H1 (cell line): Measurements from ENCODE around the gene ZNF273. TPM values are rescaled to one million over a fixed set of nuclear protein-coding genes. Genes with fewer than 3 reads are reported as not detected.

Source experiments
- CTCF ChIA-PET: fragments of 300-600 bp; sonication (Branson Sonifier 250); formaldehyde crosslinking; loops from one replicate; lab custom pipeline; 2021; ENCODE audit not compliant: partially characterized antibody; lab: Charles Lee
- POLR2A ChIA-PET: fragments of 300-600 bp; sonication (Branson Sonifier 250); formaldehyde crosslinking; loops from one replicate; lab custom pipeline; 2021; ENCODE audit warnings: inconsistent platforms; ENCODE audit not compliant: partially characterized antibody; lab: Charles Lee
- DNase-seq, 2 experiments: peaks; one replicate each; pipeline versions ENCODE4 v3.0.0 to v3.0.0-alpha.2; 2010 to 2022; ENCODE audit warnings: low spot score in 2 of 2, low read depth in 1 of 2, mixed read lengths in 1 of 2
- FAIRE-seq: peaks from 2 replicates; lab custom pipeline; 2011; peaks lifted over from hg19 to GRCh38; lab: Jason Lieb, UNC
- H2AFZ ChIP-seq: 2 replicates; pipeline ENCODE4 v1.8.1; 2012; ENCODE audit warnings: low read length, inconsistent platforms
- H2AK5ac ChIP-seq: 2 replicates; pipeline ENCODE4 v1.6.1; 2013; ENCODE audit warnings: low read depth, low read length
- H2BK120ac ChIP-seq: replicated peaks from 2 replicates; pipeline ENCODE3; 2013; ENCODE audit warnings: low read depth, low read length, inconsistent platforms
- H2BK12ac ChIP-seq: 2 replicates; pipeline ENCODE4 v1.6.1; 2013; ENCODE audit warnings: low read depth, low read length
- H2BK15ac ChIP-seq: 2 replicates; pipeline ENCODE4 v1.6.1; 2013; ENCODE audit warnings: low read length
- H2BK20ac ChIP-seq: 2 replicates; pipeline ENCODE4 v1.6.1; 2013; ENCODE audit warnings: low read length
- H2BK5ac ChIP-seq: 2 replicates; pipeline ENCODE4 v1.6.1; 2013; ENCODE audit warnings: low read depth, low read length
- H3K14ac ChIP-seq: 2 replicates; pipeline ENCODE4 v1.6.1; 2013; ENCODE audit warnings: inconsistent platforms; ENCODE audit not compliant: insufficient read length
- H3K18ac ChIP-seq: 2 replicates; pipeline ENCODE4 v1.6.1; 2013; ENCODE audit warnings: low read length; ENCODE audit errors: extremely low read depth
- H3K23ac ChIP-seq: 2 replicates; pipeline ENCODE4 v1.6.1; 2013; ENCODE audit warnings: inconsistent platforms; ENCODE audit not compliant: insufficient read length
- H3K23me2 ChIP-seq: 2 replicates; pipeline ENCODE4 v1.6.1; 2013; ENCODE audit warnings: low read depth, low read length
- H3K27ac ChIP-seq: 2 replicates; pipeline ENCODE4 v1.6.1; 2011; ENCODE audit warnings: low read depth, low read length, inconsistent platforms
- H3K27me3 ChIP-seq, 4 experiments: replicated peaks in 1 of 4; 1 replicate in 1 of 4; 2 replicates in 3 of 4; pipeline versions ENCODE4 v1.6.1 to v1.8.1; 2011 to 2013; ENCODE audit warnings: low read length in 3 of 4, mild to moderate bottlenecking in 3 of 4, inconsistent platforms in 2 of 4, mixed read lengths in 2 of 4, moderate library complexity in 1 of 4; ENCODE audit not compliant: control insufficient read depth in 3 of 4, insufficient read depth in 3 of 4; ENCODE audit errors: extremely low read depth in 1 of 4
- H3K36me3 ChIP-seq, 4 experiments: 2 replicates each; pipeline versions ENCODE4 v1.6.1 to v1.8.1; 2011 to 2013; ENCODE audit warnings: mild to moderate bottlenecking in 4 of 4, low read length in 3 of 4, moderate library complexity in 2 of 4, control low read depth in 1 of 4, inconsistent platforms in 1 of 4; ENCODE audit not compliant: insufficient read depth in 4 of 4, control insufficient read depth in 2 of 4
- H3K4ac ChIP-seq: replicated peaks from 2 replicates; pipeline ENCODE3; 2013; ENCODE audit warnings: low read length, low read depth, mixed read lengths, inconsistent platforms; ENCODE audit not compliant: insufficient read length
- H3K4me1 ChIP-seq, 4 experiments: replicated peaks in 1 of 4; 1 replicate in 1 of 4; 2 replicates in 3 of 4; pipeline versions ENCODE4 v1.6.1 to v1.8.1; 2011 to 2013; ENCODE audit warnings: low read length in 3 of 4, inconsistent platforms in 2 of 4, mixed read lengths in 1 of 4; ENCODE audit not compliant: insufficient read depth in 4 of 4, control insufficient read depth in 3 of 4
- H3K4me2 ChIP-seq, 2 experiments: 2 replicates each; pipeline versions ENCODE4 v1.6.1 to v1.8.1; 2011 to 2013; ENCODE audit warnings: low read depth in 2 of 2, low read length in 2 of 2, control low read depth in 1 of 2, inconsistent platforms in 1 of 2, mild to moderate bottlenecking in 1 of 2; ENCODE audit not compliant: insufficient read depth in 1 of 2
- H3K4me3 ChIP-seq, 4 experiments: fragments of 200-600, 300-600 bp in 1 of 4; sonication (generic), shearing (Covaris generic), sonication (Bioruptor Twin) in 1 of 4; 2 replicates each; pipeline versions ENCODE4 v1.5.1 to v1.8.1; 2011 to 2016; ENCODE audit warnings: low read length in 4 of 4, low read depth in 3 of 4, control low read depth in 2 of 4, inconsistent platforms in 2 of 4, mild to moderate bottlenecking in 2 of 4, mixed read lengths in 1 of 4, moderate library complexity in 1 of 4; ENCODE audit not compliant: insufficient read depth in 2 of 4; ENCODE audit errors: extremely low read depth in 1 of 4
- H3K56ac ChIP-seq: replicated peaks from 2 replicates; pipeline ENCODE3; 2013; ENCODE audit warnings: low read depth, mild to moderate bottlenecking, mixed read lengths, low read length, inconsistent platforms; ENCODE audit not compliant: insufficient read length
- H3K79me1 ChIP-seq: 2 replicates; pipeline ENCODE4 v1.6.1; 2013; ENCODE audit warnings: low read depth, low read length, control low read depth
- H3K79me2 ChIP-seq, 2 experiments: 2 replicates each; pipeline versions ENCODE4 v1.6.1 to v1.8.1; 2012 to 2013; ENCODE audit warnings: low read length in 2 of 2, mild to moderate bottlenecking in 2 of 2, inconsistent platforms in 1 of 2; ENCODE audit not compliant: insufficient read depth in 2 of 2, control insufficient read depth in 1 of 2
- H3K9ac ChIP-seq, 4 experiments: replicated peaks in 1 of 4; 1 replicate in 1 of 4; 2 replicates in 3 of 4; pipeline versions ENCODE4 v1.6.1 to v1.8.1; 2011 to 2013; ENCODE audit warnings: low read depth in 3 of 4, low read length in 3 of 4, control low read depth in 2 of 4, mild to moderate bottlenecking in 2 of 4, moderate library complexity in 2 of 4, inconsistent platforms in 1 of 4; ENCODE audit errors: extremely low read depth in 1 of 4
- H3K9me3 ChIP-seq, 2 experiments: 2 replicates each; pipeline versions ENCODE4 v1.6.1 to v1.8.1; 2012 to 2013; ENCODE audit warnings: mild to moderate bottlenecking in 2 of 2, moderate library complexity in 2 of 2, control low read depth in 1 of 2, inconsistent platforms in 1 of 2, low read depth in 1 of 2, low read length in 1 of 2, mixed read lengths in 1 of 2; ENCODE audit not compliant: insufficient read depth in 2 of 2
- H4K20me1 ChIP-seq, 2 experiments: replicated peaks in 1 of 2; 2 replicates each; pipeline versions ENCODE3 to v1.8.1; 2011 to 2013; ENCODE audit warnings: inconsistent platforms in 2 of 2, low read length in 2 of 2, mild to moderate bottlenecking in 1 of 2; ENCODE audit not compliant: insufficient read depth in 2 of 2, control insufficient read depth in 1 of 2
- H4K5ac ChIP-seq: 2 replicates; pipeline ENCODE4 v1.6.1; 2013; ENCODE audit warnings: low read length, low read depth, mixed read lengths, inconsistent platforms; ENCODE audit not compliant: insufficient read length
- H4K8ac ChIP-seq: 2 replicates; pipeline ENCODE4 v1.8.0; 2013; ENCODE audit warnings: mild to moderate bottlenecking, moderate library complexity, low read length, inconsistent platforms; ENCODE audit not compliant: insufficient read depth; ENCODE audit errors: extremely low read depth
- H4K91ac ChIP-seq: replicated peaks from 2 replicates; pipeline ENCODE3; 2013; ENCODE audit warnings: low read length, mixed read lengths, inconsistent platforms; ENCODE audit not compliant: insufficient read length
- CHD2 ChIP-seq: IDR thresholded peaks from 2 replicates; pipeline ENCODE4 v1.6.1; 2012; ENCODE audit warnings: low read length, improper control_type of control experiment
- CREB1 ChIP-seq: IDR thresholded peaks from 2 replicates; pipeline ENCODE4 v1.6.1; 2012; ENCODE audit warnings: inconsistent platforms
- E2F6 ChIP-seq: IDR thresholded peaks from 2 replicates; pipeline ENCODE4 v1.6.1; 2012; ENCODE audit warnings: inconsistent platforms
- POLR2A ChIP-seq, 2 experiments: IDR thresholded peaks; 1 replicate in 1 of 2; 2 replicates in 1 of 2; pipeline ENCODE4 v1.6.1; 2011; ENCODE audit warnings: low read depth in 2 of 2, low read length in 2 of 2, mild to moderate bottlenecking in 2 of 2; ENCODE audit errors: control extremely low read depth in 1 of 2
- SAP30 ChIP-seq: fragments of 300-600 bp; sonication (generic); IDR thresholded peaks from 2 replicates; pipeline ENCODE4 v1.7.1; 2012; ENCODE audit warnings: low read length, moderate library complexity, mild to moderate bottlenecking, inconsistent platforms; ENCODE audit not compliant: insufficient read depth, insufficient replicate concordance
- SUZ12 ChIP-seq: fragments of 200-600 bp; sonication (generic); IDR thresholded peaks from 2 replicates; pipeline ENCODE4 v1.6.1; 2012; ENCODE audit warnings: mild to moderate bottlenecking, inconsistent platforms, low read length, moderate library complexity, mixed read lengths
- TAF1 ChIP-seq: IDR thresholded peaks from 2 replicates; pipeline ENCODE4 v1.6.1; 2011; ENCODE audit warnings: mild to moderate bottlenecking, low read depth, low read length
- WGBS, 2 experiments: shearing (Covaris generic) in 1 of 2; methylation state at CpG; one replicate each; pipeline versions ENCODE4 v1.1.6 to v1.1.7; 2013 to 2015; ENCODE audit warnings: low lambda C conversion rate in 2 of 2, mixed read lengths in 2 of 2, inconsistent platforms in 1 of 2, low coverage in 1 of 2, missing lambda C conversion rate in 1 of 2; ENCODE audit not compliant: insufficient replicate concordance in 2 of 2, insufficient coverage in 1 of 2, insufficient read length in 1 of 2; ENCODE audit errors: extremely low coverage in 1 of 2, missing lambda C conversion rate in 1 of 2; 5-methylcytosine and 5-hydroxymethylcytosine counted together
- polyA plus RNA-seq, 7 experiments: library from polyadenylated mRNA; depleted of rRNA in 3 of 7; stranded (reverse) in 5 of 7; unstranded in 2 of 7; fragments of >200 nt in 5 of 7; fragments of 200-250 nt in 2 of 7; gene quantifications; 1 replicate in 5 of 7; 2 replicates in 1 of 7; 4 replicates in 1 of 7; pipeline versions ENCODE4 v1.2.1 to v1.2.3, GENCODE V29; 2011 to 2013; ENCODE audit warnings: missing spikeins in 2 of 7, mixed read lengths in 2 of 7
- total RNA-seq: library from RNA; stranded (reverse); fragmentation: NEBNext Ultra II Directional; extraction: Animal tissue kit (Norgen Biotek cat#: 25700); gene quantifications from 2 replicates; pipeline ENCODE4 v1.2.1, GENCODE V29; 2021
- TF ChIP-seq, protein P1 (sequence below): IDR thresholded peaks from 2 replicates; pipeline ENCODE4 v1.6.1; 2012; ENCODE audit warnings: inconsistent platforms

Gene ZNF273
- total and polyA plus RNA-seq, 2 of the 8 experiments (the other 6 are each of a cell fraction or from before 2014, with no cell fraction given) = 6.2 to 23.2 TPM

DNA sequence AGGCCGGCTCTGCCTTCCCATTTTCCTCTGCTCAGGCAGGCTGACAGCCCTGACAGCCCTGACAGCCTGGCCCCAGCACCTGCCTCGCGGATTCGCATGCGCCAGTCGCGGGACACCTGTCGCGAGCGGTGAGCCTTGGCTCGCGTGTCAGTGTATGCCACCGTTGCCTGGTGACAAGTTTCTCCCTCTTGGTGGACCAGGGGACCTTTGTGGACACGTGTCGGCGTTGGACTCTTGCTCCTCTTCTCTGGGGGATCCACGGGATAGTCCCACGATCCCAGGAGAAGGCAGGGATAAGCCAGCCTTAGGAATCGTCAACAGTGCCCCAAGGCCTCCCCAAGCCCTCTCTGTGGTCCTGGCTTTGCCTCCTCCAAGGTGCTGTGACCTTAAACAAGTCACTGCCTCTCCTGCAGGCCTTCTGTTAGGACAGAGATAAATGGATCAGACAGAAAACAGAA, 18.1 kb upstream of the ZNF273 start:
- Histone ChIP-seq H3K23ac (no peak overlapping the region), H2AK5ac (no peak overlapping the region), H3K18ac (no peak overlapping the region), H3K27me3 (peaks cover 15 to 23% (median 20%) of the 10 kb centered on the region in 4 experiments), H4K8ac (no peak overlapping the region), H3K14ac (no peak overlapping the region), H2BK12ac (no peak overlapping the region), H2BK120ac (no peak overlapping the region), H3K23me2 (peaks cover 16% of the 10 kb centered on the region), H3K56ac (no peak overlapping the region), H3K36me3 (no peaks in the 10 kb centered on the region; a peak in 1 of 8 replicates), H3K9ac (no peak overlapping the region), H2BK20ac (no peak overlapping the region), H2BK5ac (no peak overlapping the region), H3K27ac (no peak overlapping the region), H3K79me2 (no peaks in the 10 kb centered on the region), H3K4me3 (no peak overlapping the region), H2AFZ (no peak overlapping the region), H2BK15ac (no peak overlapping the region), H4K91ac (no peak overlapping the region), H3K4ac (no peak overlapping the region), H3K9me3 (peaks cover 0 to 19% of the 10 kb centered on the region in 2 experiments; a peak in 1 of 4 replicates), H4K5ac (no peak overlapping the region), H3K4me1 (peaks cover 0 to 14% (median 3%) of the 10 kb centered on the region in 4 experiments; a peak in 5 of 7 replicates), H3K4me2 (no peak overlapping the region), H3K79me1 (no peaks in the 10 kb centered on the region), H4K20me1 (peaks cover 0 to 2% of the 10 kb centered on the region in 2 experiments)
- WGBS, 2 experiments = 79% methylated on average over 17 of the region's 19 CpGs; no CpG with 5 or more reads in 1 of the 2 experiments
- DNase-seq (no peak), FAIRE-seq (no peak)
- ChIA-PET CTCF (no interaction called here), POLR2A (no interaction called here)
- TF ChIP-seq E2F6 (no peak), POLR2A (IDR thresholded peaks at IDR 0.05; ENCODE audit: control extremely low read depth in 1 of 2, low read depth in 2 of 2, low read length in 2 of 2) (no peak), SUZ12 (no peak), SAP30 (no peak), CREB1 (no peak), TAF1 (no peak), CHD2 (no peak)
- TF ChIP-seq, protein P1, sequence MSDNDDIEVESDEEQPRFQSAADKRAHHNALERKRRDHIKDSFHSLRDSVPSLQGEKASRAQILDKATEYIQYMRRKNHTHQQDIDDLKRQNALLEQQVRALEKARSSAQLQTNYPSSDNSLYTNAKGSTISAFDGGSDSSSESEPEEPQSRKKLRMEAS = no peak
